Erythroblast (primary cell): ENCODE results near the gene LAPTM5.

Source experiments
- GATA1 ChIP-seq: IDR thresholded peaks from 2 replicates; pipeline ENCODE4 v1.6.1; 2011; ENCODE audit warnings: low read depth, mild to moderate bottlenecking, control low read depth, low read length, moderate library complexity
- POLR2A ChIP-seq: IDR thresholded peaks from 2 replicates; pipeline ENCODE4 v1.6.1; 2011; ENCODE audit warnings: mild to moderate bottlenecking, low read length

DNA sequence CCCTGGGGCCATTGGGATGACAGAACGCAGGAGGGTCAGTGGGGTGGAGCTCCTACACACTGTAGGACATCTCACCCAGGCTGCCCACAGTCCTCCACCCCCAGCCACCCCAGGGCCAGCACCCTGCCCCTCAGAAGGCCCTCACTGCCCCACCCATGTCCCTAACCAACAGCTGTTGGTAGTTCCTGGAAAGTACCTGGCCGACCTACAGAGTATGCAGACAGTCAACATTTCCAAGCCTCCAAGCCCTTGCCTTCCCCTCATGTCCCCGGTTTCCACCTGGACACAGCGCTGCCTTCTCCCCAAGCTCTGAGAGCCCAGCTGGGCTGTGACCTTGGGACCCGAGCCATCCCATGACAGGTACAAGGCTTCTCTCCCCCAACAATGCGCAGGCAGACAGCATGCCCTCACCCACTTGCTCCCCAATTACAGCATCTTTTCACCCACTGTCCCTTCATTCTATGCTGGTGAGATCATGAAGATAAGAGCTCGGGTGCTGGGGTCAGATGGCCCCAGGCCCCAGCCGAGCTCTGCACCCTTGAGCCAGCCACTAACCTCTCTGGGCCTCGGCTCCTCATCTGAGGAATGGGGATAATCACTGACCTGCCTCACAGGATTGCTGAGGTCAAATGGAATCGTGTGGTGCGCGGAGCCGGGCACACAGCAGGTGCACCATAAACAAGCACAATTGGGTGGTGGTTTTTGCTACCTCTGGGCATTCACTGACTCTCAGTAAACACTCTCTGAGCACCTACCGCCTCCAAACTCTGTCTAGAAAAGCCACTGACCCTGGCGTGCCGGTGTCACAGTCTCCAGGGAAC is 11.2 kb downstream of the LAPTM5 start:
- TF ChIP-seq POLR2A (no peak), GATA1 (no peak)
